ENCODE results near the gene LRRIQ1.
"Not testable (repeated sequence)": the region's sequence is repeated elsewhere in the genome, so short reads cannot be mapped to it uniquely, and the experiment has no call there.

Gene LRRIQ1

DNA sequence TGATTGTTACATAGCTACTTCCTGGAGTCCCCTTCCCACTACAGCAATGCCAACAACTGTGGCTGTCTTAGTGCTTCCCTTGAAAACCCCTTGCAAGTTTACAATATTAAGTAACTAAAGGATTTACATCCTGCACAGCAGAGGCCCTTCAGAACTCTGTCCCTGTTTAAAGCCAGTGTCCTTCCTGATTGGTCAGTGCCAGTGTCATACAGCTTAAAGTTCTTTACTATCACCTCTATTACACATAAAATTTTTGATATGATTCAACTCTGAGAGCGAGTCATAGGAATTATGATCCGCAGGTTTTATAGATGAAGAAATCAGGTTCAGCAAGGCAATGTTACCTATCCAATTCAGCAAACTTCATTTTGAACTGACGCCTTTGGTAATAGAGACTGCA, 152.5 kb downstream of the LRRIQ1 start:
- DNase-seq, result no peak
- Mint-ChIP-seq H3K27ac (no peak overlapping the region), H3K4me1 (ENCODE audit: low read depth) (no peaks in the 10 kb centered on the region), H3K4me3 (no peak overlapping the region), H3K36me3 (ENCODE audit: low read depth) (no peaks in the 10 kb centered on the region), H3K27me3 (no peaks in the 10 kb centered on the region), H3K9me3 (no peaks in the 10 kb centered on the region)

DNA sequence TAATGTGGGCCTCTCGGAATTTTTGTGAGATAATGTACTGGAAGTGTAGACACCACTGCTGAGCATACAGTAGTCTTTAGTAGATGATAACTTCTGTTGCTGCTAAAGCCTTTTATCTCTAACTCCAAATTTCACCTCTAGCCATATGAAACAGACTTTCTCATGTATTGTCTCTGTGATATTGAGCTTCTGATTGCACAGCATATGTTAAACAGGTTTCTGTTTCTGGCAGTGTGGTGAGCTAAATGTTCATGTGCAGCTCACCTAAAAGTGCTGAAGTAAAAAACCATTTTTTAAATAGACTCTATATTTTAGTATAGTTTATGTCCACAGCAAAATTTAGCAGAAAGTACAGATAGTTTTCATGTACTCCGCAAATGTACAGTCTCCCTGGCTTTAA, 154.6 kb downstream of the LRRIQ1 start:
- no peaks in the 10 kb centered on the region for H3K9me3 Mint-ChIP-seq
- no peak overlapping the region for H3K27ac Mint-ChIP-seq
- H3K36me3 Mint-ChIP-seq (ENCODE audit: low read depth), result no peaks in the 10 kb centered on the region
- no peak for DNase-seq
- H3K27me3 Mint-ChIP-seq, result no peaks in the 10 kb centered on the region
- H3K4me3 Mint-ChIP-seq, result no peak overlapping the region
- H3K4me1 Mint-ChIP-seq (ENCODE audit: low read depth), result no peaks in the 10 kb centered on the region

DNA sequence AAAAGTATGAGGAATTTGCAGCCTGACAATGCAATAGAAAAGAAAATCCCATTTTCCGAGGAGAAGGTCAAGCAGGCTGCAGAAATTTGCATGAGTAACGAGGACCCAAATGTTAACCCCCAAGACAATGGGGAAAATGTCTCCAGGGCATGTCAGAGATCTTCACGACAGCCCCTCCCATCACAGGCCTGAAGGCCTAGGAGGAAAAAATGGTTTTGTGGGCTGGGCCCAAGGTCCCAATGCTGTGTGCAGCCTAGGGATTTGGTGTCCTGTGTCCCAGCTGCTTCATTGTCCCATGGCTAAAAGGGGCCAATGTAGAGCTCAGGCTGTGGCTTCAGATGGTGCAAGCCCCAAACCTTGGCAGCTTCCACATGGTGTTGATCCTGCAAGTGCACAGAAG, 167.7 kb downstream of the LRRIQ1 start:
- not testable (repeated sequence) for H3K4me1 Mint-ChIP-seq (ENCODE audit: low read depth); H3K36me3 Mint-ChIP-seq (ENCODE audit: low read depth); H3K27ac Mint-ChIP-seq; H3K4me3 Mint-ChIP-seq; DNase-seq; H3K27me3 Mint-ChIP-seq
- peaks cover 21% of the 10 kb centered on the region for H3K9me3 Mint-ChIP-seq

DNA sequence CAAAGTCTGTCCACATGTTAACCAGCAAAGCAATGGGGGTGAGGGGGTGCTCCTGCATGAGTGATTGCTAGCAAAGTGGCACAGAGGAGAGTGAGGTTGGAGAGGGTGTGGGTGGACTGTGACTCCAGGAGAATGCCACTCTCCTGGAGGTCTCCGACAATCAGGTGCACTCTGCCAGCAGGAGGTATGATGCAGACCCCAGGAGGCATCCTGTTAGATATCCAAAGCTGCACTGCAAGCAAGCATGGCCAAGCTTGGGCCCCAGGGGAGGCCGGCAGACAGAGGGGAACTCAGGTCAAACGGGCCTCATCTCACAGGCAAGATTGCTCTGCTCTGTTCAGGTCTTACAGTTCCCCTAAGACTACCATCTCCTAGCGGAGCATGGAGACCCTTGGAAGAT, 170.4 kb downstream of the LRRIQ1 start:
- no peak overlapping the region for H3K27ac Mint-ChIP-seq
- no peaks in the 10 kb centered on the region for H3K4me1 Mint-ChIP-seq (ENCODE audit: low read depth)
- no peaks in the 10 kb centered on the region for H3K36me3 Mint-ChIP-seq (ENCODE audit: low read depth)
- H3K4me3 Mint-ChIP-seq, result no peak overlapping the region
- peaks cover 19% of the 10 kb centered on the region for H3K9me3 Mint-ChIP-seq
- no peak for DNase-seq
- no peaks in the 10 kb centered on the region for H3K27me3 Mint-ChIP-seq

DNA sequence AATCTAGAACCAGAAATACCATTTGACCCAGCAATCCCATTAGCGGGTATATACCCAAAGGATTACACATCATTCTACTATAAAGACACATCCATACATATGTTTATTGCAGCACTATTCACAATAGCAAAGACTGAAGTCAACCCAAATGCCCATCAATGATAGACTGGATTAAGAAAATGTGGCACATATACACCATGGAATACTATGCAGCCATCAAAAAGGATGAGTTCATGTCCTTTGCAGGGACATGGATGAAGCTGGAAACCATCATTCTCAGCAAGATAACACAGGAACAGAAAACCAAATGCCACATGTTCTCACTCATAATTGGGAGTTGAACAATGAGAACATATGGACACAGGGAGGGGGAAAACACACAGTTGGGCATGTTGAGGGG, 188.2 kb downstream of the LRRIQ1 start:
- not testable (repeated sequence) for H3K36me3 Mint-ChIP-seq (ENCODE audit: low read depth); DNase-seq; H3K27ac Mint-ChIP-seq; H3K4me1 Mint-ChIP-seq (ENCODE audit: low read depth); H3K27me3 Mint-ChIP-seq; H3K4me3 Mint-ChIP-seq; H3K9me3 Mint-ChIP-seq

DNA sequence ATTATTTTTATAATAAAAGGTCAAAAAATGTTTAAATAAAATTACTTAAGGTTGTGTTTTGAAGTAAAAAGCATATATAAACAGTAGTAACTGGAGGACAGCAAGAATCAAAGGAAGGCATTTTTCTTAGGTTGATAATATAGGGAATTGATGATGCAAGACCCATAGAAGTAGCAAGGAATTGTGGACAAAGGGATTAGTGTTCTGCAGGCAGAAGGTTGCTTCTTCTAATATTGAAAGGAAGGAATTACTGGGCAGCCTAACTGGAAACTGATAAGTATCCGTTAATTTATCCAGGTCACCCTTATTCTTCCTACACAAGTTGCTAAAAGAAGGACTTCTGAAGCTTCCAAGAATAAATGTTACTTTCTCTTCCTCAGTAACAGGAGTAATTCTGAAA, 189.3 kb downstream of the LRRIQ1 start:
- Mint-ChIP-seq H3K27ac (no peak overlapping the region), H3K9me3 (peaks cover 4% of the 10 kb centered on the region), H3K4me3 (no peak overlapping the region), H3K4me1 (ENCODE audit: low read depth) (no peaks in the 10 kb centered on the region), H3K36me3 (ENCODE audit: low read depth) (no peaks in the 10 kb centered on the region), H3K27me3 (no peaks in the 10 kb centered on the region)
- no peak for DNase-seq

DNA sequence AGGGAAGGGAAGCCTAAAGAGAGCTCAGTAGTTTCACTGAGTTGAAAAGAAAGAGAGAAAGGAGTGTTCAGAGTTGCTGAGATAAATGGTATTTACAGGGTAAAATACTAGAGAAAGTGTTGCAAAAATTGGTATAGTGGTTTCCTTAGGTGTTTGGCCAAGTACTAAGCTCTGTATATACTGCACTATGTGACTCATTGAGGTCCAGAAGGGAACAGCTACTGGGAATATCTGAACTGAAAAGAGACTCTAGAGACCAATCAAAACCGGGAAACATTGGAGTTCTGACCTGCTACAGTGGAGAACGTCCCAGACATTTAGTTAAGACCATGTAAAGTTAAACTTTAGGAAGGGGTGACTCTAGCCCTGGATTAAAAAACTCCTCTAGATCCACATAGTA, 201.2 kb downstream of the LRRIQ1 start:
- Mint-ChIP-seq H3K27ac (no peak overlapping the region), H3K9me3 (peaks cover 4% of the 10 kb centered on the region), H3K36me3 (ENCODE audit: low read depth) (no peaks in the 10 kb centered on the region)

DNA sequence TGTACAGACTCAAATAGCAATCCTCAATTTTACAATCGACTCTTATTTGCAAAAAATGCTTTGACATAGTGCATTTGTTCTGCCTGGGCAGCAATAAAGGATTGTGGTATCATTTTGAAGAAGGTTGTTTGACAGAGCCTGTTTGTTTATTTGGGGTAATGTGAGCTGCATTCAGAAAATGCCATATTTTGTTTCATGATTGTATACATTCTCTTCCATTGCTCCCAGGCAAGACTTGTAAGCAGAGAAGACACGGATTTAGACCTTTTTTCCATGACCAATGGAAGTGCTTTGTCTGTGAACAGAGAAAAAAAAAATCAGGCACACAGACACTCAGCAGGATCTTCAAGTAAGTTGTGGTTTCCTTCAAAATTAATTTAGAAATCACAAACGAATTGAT, 208.4 kb downstream of the LRRIQ1 start:
- Mint-ChIP-seq H3K27me3 (no peaks in the 10 kb centered on the region), H3K36me3 (ENCODE audit: low read depth) (no peaks in the 10 kb centered on the region), H3K27ac (no peak overlapping the region), H3K9me3 (no peaks in the 10 kb centered on the region), H3K4me3 (no peak overlapping the region), H3K4me1 (ENCODE audit: low read depth) (no peaks in the 10 kb centered on the region)
- DNase-seq, result no peak

More for the DNA sequence above, 201.2 kb downstream of the LRRIQ1 start:
- Mint-ChIP-seq H3K4me3 (no peak overlapping the region), H3K27me3 (no peaks in the 10 kb centered on the region), H3K4me1 (ENCODE audit: low read depth) (no peaks in the 10 kb centered on the region)
- DNase-seq, result no peak

DNA sequence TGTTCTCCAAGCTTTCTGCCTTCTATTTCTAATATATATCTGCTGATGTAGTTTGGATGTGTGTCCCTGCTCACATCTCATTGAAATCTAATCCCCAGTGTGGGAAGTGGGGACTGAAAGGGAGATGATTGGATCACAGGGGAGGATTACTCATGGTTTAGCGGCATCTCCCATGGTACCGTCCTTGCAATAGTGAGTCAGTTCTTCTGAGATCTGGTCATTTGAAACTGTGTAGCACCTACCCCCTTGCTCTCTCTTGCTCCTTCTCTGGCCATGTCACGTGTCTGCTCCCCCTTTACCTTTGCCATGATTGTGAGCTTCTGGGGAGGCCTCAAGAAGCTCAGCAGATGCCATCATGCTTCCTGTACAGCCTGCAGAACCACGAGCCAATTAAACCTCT, 217.7 kb downstream of the LRRIQ1 start:
- Mint-ChIP-seq H3K9me3 (no peaks in the 10 kb centered on the region), H3K36me3 (ENCODE audit: low read depth) (no peaks in the 10 kb centered on the region), H3K4me1 (ENCODE audit: low read depth) (no peaks in the 10 kb centered on the region), H3K4me3 (no peak overlapping the region), H3K27ac (no peak overlapping the region), H3K27me3 (no peaks in the 10 kb centered on the region)
- DNase-seq, result no peak

DNA sequence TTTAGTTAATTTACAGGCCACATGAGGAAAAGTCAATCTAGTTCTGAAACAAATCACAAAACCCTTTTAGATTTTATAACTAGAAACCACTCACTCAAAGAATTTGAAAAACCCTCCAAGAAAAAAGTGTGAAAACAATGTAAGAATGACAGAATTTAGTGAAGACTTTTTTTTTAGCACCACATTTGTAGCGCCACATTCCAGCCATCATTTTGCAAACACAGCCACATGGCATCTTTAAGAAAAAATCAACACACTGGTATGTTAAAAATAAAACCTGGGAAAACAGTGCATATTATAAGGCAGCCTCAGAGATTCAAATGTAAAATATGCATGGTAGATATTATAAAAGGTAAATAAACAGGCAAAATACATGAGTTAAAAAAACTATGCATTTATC, 221.5 kb downstream of the LRRIQ1 start:
- H3K4me1 Mint-ChIP-seq (ENCODE audit: low read depth), result no peaks in the 10 kb centered on the region
- H3K4me3 Mint-ChIP-seq, result no peak overlapping the region
- no peaks in the 10 kb centered on the region for H3K36me3 Mint-ChIP-seq (ENCODE audit: low read depth)
- peaks cover 2% of the 10 kb centered on the region for H3K9me3 Mint-ChIP-seq
- H3K27ac Mint-ChIP-seq, result no peak overlapping the region
- H3K27me3 Mint-ChIP-seq, result no peaks in the 10 kb centered on the region
- DNase-seq, result no peak

DNA sequence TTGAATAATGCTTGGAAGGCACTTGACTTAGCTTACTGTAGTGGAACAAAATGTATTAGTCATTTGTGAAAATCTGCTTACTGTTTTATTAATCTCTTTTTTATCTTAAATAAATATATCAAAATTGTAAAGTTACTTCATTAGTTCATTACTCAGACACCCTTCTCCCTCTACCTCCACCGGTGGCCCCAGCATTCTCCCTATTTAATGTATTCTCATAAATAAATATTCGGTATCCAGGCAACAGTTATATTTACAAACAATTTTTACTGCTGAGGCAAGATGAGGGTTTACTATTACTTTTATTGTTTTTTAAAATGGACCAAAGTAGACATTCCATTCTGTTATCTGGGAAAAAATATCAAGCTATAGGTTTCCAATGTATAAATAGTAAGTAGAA, 224.3 kb downstream of the LRRIQ1 start:
- peaks cover 2% of the 10 kb centered on the region for H3K9me3 Mint-ChIP-seq
- H3K4me3 Mint-ChIP-seq, result no peak overlapping the region
- H3K27me3 Mint-ChIP-seq, result no peaks in the 10 kb centered on the region
- H3K36me3 Mint-ChIP-seq (ENCODE audit: low read depth), result no peaks in the 10 kb centered on the region
- DNase-seq, result no peak
- no peak overlapping the region for H3K27ac Mint-ChIP-seq
- no peaks in the 10 kb centered on the region for H3K4me1 Mint-ChIP-seq (ENCODE audit: low read depth)

DNA sequence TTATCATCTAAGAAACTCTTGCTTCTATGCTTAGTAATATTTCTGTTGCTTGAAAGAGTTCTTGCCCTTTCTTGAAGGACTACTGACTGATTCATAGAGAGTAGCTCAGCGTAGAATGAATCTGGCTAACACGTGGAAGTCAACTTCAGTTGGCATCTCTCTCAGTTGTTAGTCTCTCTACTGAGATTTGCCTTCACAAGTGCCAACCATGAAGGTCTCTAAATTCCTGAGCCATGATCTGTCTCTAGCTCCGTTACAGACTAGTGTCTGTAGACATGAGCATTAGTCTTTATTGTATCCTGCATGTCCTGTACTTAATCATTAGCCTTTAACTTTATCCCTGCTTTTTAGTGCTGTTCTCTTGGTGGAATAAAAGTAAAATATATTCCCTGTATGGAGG, 224.7 kb downstream of the LRRIQ1 start:
- DNase-seq, result no peak
- no peaks in the 10 kb centered on the region for H3K27me3 Mint-ChIP-seq
- no peaks in the 10 kb centered on the region for H3K4me1 Mint-ChIP-seq (ENCODE audit: low read depth)

DNA sequence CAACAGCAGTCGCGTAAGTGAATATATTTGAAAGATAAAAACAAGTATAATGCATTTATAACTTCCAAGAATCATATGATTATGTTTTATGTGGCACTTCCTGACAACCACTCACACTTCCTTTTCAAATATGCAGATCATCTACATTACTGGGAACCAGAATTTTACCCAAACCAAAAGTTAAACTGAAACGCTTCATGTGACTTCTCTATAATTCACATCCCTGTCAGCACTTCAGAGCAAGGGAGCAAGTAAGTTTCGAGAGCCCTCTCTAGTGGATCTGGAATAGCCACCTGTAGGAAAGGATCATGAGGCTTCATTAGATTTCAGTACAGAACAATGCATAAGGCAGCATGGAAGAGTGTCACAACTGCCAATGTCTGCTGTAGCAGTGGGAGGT, 230.2 kb downstream of the LRRIQ1 start:
- no peaks in the 10 kb centered on the region for H3K4me1 Mint-ChIP-seq (ENCODE audit: low read depth)
- no peaks in the 10 kb centered on the region for H3K27me3 Mint-ChIP-seq
- no peak overlapping the region for H3K4me3 Mint-ChIP-seq
- no peak for DNase-seq
- H3K9me3 Mint-ChIP-seq, result peaks cover 2% of the 10 kb centered on the region
- no peaks in the 10 kb centered on the region for H3K36me3 Mint-ChIP-seq (ENCODE audit: low read depth)
- H3K27ac Mint-ChIP-seq, result no peak overlapping the region

More for the DNA sequence above, 224.7 kb downstream of the LRRIQ1 start:
- H3K4me3 Mint-ChIP-seq, result no peak overlapping the region
- H3K9me3 Mint-ChIP-seq, result peaks cover 2% of the 10 kb centered on the region
- no peaks in the 10 kb centered on the region for H3K36me3 Mint-ChIP-seq (ENCODE audit: low read depth)
- no peak overlapping the region for H3K27ac Mint-ChIP-seq

DNA sequence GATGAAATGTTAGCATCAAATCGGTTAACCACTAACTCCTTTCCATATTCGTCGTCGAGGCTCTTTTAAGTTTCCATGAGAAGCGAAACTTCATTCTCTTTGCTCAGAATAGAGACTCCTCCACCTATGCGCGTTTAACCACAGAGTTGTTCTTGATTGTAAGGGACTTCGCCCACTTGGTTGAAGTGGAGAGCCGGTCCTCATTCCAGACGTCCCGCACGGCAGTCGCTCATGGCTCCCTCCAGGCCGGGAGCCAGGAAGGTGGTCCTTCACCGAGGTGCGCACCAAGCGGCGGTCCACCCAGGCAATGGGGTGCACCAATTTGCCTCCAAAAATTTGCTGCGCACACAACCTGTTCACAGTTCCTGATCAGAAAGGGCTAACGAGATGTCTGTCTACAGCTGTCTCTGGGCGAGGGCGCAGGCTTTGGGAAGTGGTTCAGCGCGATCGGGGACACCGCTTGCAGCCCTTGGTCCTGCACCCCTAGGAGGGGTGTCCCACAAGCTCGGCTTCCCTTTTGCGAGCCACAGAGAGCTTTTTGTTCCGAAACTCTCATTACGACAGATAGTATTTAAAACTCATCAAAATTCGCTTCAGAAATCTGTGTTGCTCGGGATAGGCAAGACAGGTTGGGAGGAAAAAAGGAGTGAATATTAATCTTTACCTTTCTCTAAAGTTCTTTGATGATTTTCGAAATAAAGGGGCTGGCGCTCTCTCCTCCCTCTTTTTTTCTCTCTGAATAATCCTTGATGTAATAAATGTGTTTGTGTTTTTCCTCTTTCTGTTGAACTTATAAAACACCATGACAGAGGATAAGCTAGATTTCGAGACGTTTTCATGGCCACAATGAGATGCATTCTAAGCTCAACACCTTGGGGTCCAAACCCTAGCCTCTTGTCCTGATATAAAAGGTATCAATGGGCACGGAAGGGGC, 237.5 kb downstream of the LRRIQ1 start:
- no peak overlapping the region for H3K4me3 Mint-ChIP-seq
- H3K27me3 Mint-ChIP-seq, result peaks cover 48% of the 10 kb centered on the region
- H3K9me3 Mint-ChIP-seq, result no peaks in the 10 kb centered on the region
- peaks cover 5% of the 10 kb centered on the region for H3K4me1 Mint-ChIP-seq (ENCODE audit: low read depth)
- DNase-seq, result no peak
- no peaks in the 10 kb centered on the region for H3K36me3 Mint-ChIP-seq (ENCODE audit: low read depth)
- no peak overlapping the region for H3K27ac Mint-ChIP-seq

DNA sequence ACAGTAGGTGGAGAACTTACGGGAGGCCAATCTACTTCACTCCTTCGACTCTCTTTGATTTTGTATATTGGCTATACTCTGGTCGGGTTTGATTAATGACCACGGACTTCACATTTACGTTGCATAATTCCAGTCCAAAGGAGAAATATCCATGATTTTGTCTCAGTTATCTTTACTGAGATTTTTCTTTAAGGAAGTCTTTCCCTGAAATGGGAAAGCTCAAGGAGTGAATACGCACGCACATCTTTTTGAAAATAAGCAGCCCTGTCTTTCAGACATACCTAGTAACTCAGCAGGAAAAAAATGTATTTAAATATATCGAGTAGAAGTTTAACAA, 238.1 kb downstream of the LRRIQ1 start:
- no peaks in the 10 kb centered on the region for H3K36me3 Mint-ChIP-seq (ENCODE audit: low read depth)
- H3K4me3 Mint-ChIP-seq, result no peak overlapping the region
- H3K27ac Mint-ChIP-seq, result no peak overlapping the region
- peaks cover 54% of the 10 kb centered on the region for H3K27me3 Mint-ChIP-seq
- DNase-seq, result no peak
- H3K4me1 Mint-ChIP-seq (ENCODE audit: low read depth), result peaks cover 5% of the 10 kb centered on the region
- no peaks in the 10 kb centered on the region for H3K9me3 Mint-ChIP-seq

DNA sequence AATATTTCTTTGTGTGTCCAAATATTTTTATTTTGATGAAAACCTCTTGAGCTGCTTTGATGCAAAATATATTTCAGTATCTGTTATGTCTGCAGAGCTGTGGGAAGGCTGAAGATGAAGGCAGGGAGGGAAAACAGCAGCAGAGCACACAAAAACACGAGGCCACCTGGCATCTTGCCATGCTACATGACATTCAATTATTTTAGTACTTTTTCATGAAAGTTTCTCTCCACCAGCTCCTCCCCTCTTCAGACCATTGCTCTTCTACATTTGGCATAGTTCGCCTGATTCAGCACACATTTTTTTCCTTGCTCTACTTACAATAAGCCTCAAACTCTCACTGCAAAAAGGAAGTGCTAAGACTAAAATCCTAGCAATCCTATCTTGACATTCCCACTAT, 239.2 kb downstream of the LRRIQ1 start:
- Mint-ChIP-seq H3K27me3 (peaks cover 64% of the 10 kb centered on the region), H3K4me3 (no peak overlapping the region), H3K27ac (no peak overlapping the region), H3K36me3 (ENCODE audit: low read depth) (no peaks in the 10 kb centered on the region), H3K4me1 (ENCODE audit: low read depth) (peaks cover 8% of the 10 kb centered on the region), H3K9me3 (no peaks in the 10 kb centered on the region)
- no peak for DNase-seq

All from activated T-cell treated with anti-CD3 and anti-CD28 coated beads, Interleukin-2, amount 50 U/mL, for 24 hours (primary cell).